ENCODE measurements around the gene HAUS7. TPM values are rescaled to one million over a fixed set of nuclear protein-coding genes. Genes with fewer than 3 reads are reported as not detected.

The HAUS7 gene
- polyA plus RNA-seq, 3 donors from 2014 or later = 36.3 to 49.5 (median 43.2) TPM

GRCh38 chrX:153450114-153450948 is 20.0 kb downstream of the HAUS7 start:
- Mint-ChIP-seq H3K4me3 (no peak overlapping the region), H3K9me3 (no peaks in the 10 kb centered on the region), H3K27ac (no peak overlapping the region), H3K27me3 (ENCODE audit: low read depth in 3 of 3) (peaks cover 0 to 3% (median 0%) of the 10 kb centered on the region in 3 donors), H3K4me1 (no peaks in the 10 kb centered on the region), H3K36me3 (no peaks in the 10 kb centered on the region)
- DNase-seq = no peak

- no peaks in the 10 kb centered on the region for H3K4me1 Mint-ChIP-seq
- no peak for DNase-seq
- no peak overlapping the region for H3K4me3 Mint-ChIP-seq
- H3K9me3 Mint-ChIP-seq = no peaks in the 10 kb centered on the region
- H3K27ac Mint-ChIP-seq = no peak overlapping the region
- peaks cover 0 to 3% (median 0%) of the 10 kb centered on the region in 3 donors for H3K27me3 Mint-ChIP-seq (ENCODE audit: low read depth in 3 of 3)
- H3K36me3 Mint-ChIP-seq = no peaks in the 10 kb centered on the region
These were observed 20.8 kb downstream of the HAUS7 start for GRCh38 chrX:153449368-153450113.

GRCh38 chrX:153448556-153449367 is 21.6 kb downstream of the HAUS7 start:
- H3K9me3 Mint-ChIP-seq = no peaks in the 10 kb centered on the region
- DNase-seq = no peak
- H3K27ac Mint-ChIP-seq = no peak overlapping the region
- H3K4me3 Mint-ChIP-seq = no peak overlapping the region
- H3K27me3 Mint-ChIP-seq (ENCODE audit: low read depth in 3 of 3) = peaks cover 0 to 3% (median 0%) of the 10 kb centered on the region in 3 donors
- no peaks in the 10 kb centered on the region for H3K36me3 Mint-ChIP-seq
- no peaks in the 10 kb centered on the region for H3K4me1 Mint-ChIP-seq

- no peak for DNase-seq
- H3K4me1 Mint-ChIP-seq = no peaks in the 10 kb centered on the region
- H3K9me3 Mint-ChIP-seq = no peaks in the 10 kb centered on the region
- H3K27me3 Mint-ChIP-seq (ENCODE audit: low read depth in 3 of 3) = peaks cover 0 to 2% (median 0%) of the 10 kb centered on the region in 3 donors
- no peaks in the 10 kb centered on the region for H3K36me3 Mint-ChIP-seq
- H3K4me3 Mint-ChIP-seq = no peak overlapping the region
- no peak overlapping the region for H3K27ac Mint-ChIP-seq
These were observed 22.8 kb downstream of the HAUS7 start for GRCh38 chrX:153447581-153447960.

GRCh38 chrX:153446950-153447580 is 23.3 kb downstream of the HAUS7 start:
- no peak for DNase-seq
- no peaks in the 10 kb centered on the region for H3K4me1 Mint-ChIP-seq

GRCh38 chrX:153446636-153446936 is 23.8 kb downstream of the HAUS7 start:
- Mint-ChIP-seq H3K9me3 (no peaks in the 10 kb centered on the region), H3K36me3 (no peaks in the 10 kb centered on the region), H3K27ac (peak overlapping the region in 1 of 6 donors; percentile 16), H3K4me3 (no peak overlapping the region), H3K4me1 (no peaks in the 10 kb centered on the region), H3K27me3 (ENCODE audit: low read depth in 3 of 3) (peaks cover 0 to 2% (median 0%) of the 10 kb centered on the region in 3 donors)
- no peak for DNase-seq

More at GRCh38 chrX:153446950-153447580, 23.3 kb downstream of the HAUS7 start:
- Mint-ChIP-seq H3K27me3 (ENCODE audit: low read depth in 3 of 3) (peaks cover 0 to 2% (median 0%) of the 10 kb centered on the region in 3 donors), H3K36me3 (no peaks in the 10 kb centered on the region), H3K4me3 (no peak overlapping the region), H3K9me3 (no peaks in the 10 kb centered on the region), H3K27ac (no peak overlapping the region)

- Mint-ChIP-seq H3K27me3 (ENCODE audit: low read depth in 3 of 3) (peaks cover 0 to 2% (median 0%) of the 10 kb centered on the region in 3 donors), H3K9me3 (no peaks in the 10 kb centered on the region), H3K4me3 (no peak within 1 kb of the TSS), H3K36me3 (no peaks in the 10 kb centered on the region), H3K27ac (peak within 1 kb of the TSS in 1 of 6 donors; percentile 16), H3K4me1 (no peaks in the 10 kb centered on the region)
- DNase-seq = no peak
These were observed 24.3 kb downstream of the HAUS7 start, which contains the start of gene TREX2 for GRCh38 chrX:153445856-153446635. Gene TREX2, minus strand, starts transcription at chrX:153446056. Its CDS starts 626 bp downstream, at chrX:153445430.

- Mint-ChIP-seq H3K4me3 (no peak overlapping the region), H3K27ac (no peak overlapping the region), H3K4me1 (no peaks in the 10 kb centered on the region), H3K36me3 (no peaks in the 10 kb centered on the region), H3K27me3 (ENCODE audit: low read depth in 3 of 3) (peaks cover 0 to 1% (median 0%) of the 10 kb centered on the region in 3 donors), H3K9me3 (no peaks in the 10 kb centered on the region)
- no peak for DNase-seq
These were observed 25.1 kb downstream of the HAUS7 start for GRCh38 chrX:153445106-153445855.

- H3K36me3 Mint-ChIP-seq = no peaks in the 10 kb centered on the region
- no peaks in the 10 kb centered on the region for H3K9me3 Mint-ChIP-seq
- no peak for DNase-seq
- H3K4me1 Mint-ChIP-seq = no peaks in the 10 kb centered on the region
- H3K27me3 Mint-ChIP-seq (ENCODE audit: low read depth in 3 of 3) = no peaks in the 10 kb centered on the region
- no peak overlapping the region for H3K4me3 Mint-ChIP-seq
- H3K27ac Mint-ChIP-seq = no peak overlapping the region
These were observed 25.9 kb downstream of the HAUS7 start for GRCh38 chrX:153444333-153445011.

GRCh38 chrX:153443476-153444332 is 26.7 kb downstream of the HAUS7 start:
- DNase-seq = no peak
- Mint-ChIP-seq H3K4me1 (no peaks in the 10 kb centered on the region), H3K27me3 (ENCODE audit: low read depth in 3 of 3) (no peaks in the 10 kb centered on the region), H3K36me3 (no peaks in the 10 kb centered on the region), H3K4me3 (no peak overlapping the region), H3K27ac (no peak overlapping the region), H3K9me3 (no peaks in the 10 kb centered on the region)

- no peaks in the 10 kb centered on the region for H3K4me1 Mint-ChIP-seq
- H3K27ac Mint-ChIP-seq = no peak overlapping the region
- no peak overlapping the region for H3K4me3 Mint-ChIP-seq
- no peaks in the 10 kb centered on the region for H3K27me3 Mint-ChIP-seq (ENCODE audit: low read depth in 3 of 3)
- DNase-seq = no peak
- H3K36me3 Mint-ChIP-seq = no peaks in the 10 kb centered on the region
- no peaks in the 10 kb centered on the region for H3K9me3 Mint-ChIP-seq
These were observed 27.9 kb downstream of the HAUS7 start for GRCh38 chrX:153442463-153442862.
